ENCODE measurements around the gene MAML2. TPM values are rescaled to one million over a fixed set of nuclear protein-coding genes. Genes with fewer than 3 reads are reported as not detected.

MAML2 gene
- total and polyA plus RNA-seq, 4 donors = 3.8 to 41.8 (median 13.7) TPM

DNA sequence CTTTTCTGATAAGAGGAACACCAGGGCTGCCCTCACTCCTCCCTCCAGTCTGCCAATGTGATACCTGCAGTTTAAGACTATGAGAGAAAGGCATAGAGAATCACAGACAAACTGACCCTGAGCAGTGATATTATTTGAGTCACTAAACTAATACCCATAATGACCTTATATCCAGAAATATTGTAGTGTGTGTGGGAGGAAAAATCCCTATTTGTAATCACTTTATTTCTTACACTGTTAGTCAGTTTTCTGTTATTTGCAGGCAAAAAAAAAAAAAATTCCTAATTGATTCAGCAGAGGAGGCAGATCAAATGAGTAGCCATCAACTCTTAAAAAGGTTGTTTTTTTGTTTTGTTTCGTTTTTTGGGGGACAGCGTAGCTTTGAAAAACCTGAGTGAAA lies 82.5 kb downstream of the MAML2 start:
- Histone ChIP-seq H3K4me3 (no peak overlapping the region), H3K4me1 (ENCODE audit: control insufficient read depth in 5 of 5, insufficient read depth in 5 of 5, low read length in 5 of 5) (peaks cover 8 to 50% (median 44%) of the 10 kb centered on the region in 5 donors)

DNA sequence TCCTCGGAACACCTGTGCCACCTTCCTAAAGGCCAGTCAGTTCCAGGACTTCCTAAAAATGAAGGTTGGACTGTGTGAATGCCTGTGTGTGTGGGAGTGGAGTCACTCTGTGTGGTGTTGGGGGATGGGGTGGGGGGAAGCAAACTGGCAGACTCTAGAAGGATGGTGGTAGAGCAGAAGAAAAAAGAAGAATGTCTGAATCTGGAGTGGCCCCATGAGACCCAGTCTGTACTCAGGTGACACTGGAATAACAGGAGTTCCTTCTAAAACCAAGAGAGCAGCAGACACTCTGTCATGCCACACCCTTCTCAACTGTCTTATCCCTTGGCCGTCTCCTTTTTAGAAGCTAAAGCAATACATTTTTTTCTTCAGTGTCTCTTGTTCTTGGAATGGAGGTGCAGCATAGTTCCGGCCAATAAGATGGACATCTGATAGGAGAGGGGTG lies 82.9 kb downstream of the MAML2 start:
- Histone ChIP-seq H3K4me3 (no peak overlapping the region), H3K36me3 (ENCODE audit: control insufficient read depth in 4 of 4, insufficient read depth in 4 of 4, low read length in 4 of 4) (no peaks in the 10 kb centered on the region), H3K27ac (ENCODE audit: low read depth in 1 of 2, low read length in 1 of 2) (no peak overlapping the region), H3K4me1 (ENCODE audit: control insufficient read depth in 5 of 5, insufficient read depth in 5 of 5, low read length in 5 of 5) (peaks cover 8 to 50% (median 43%) of the 10 kb centered on the region in 5 donors), H3K27me3 (ENCODE audit: control insufficient read depth in 3 of 3, insufficient read depth in 3 of 3, low read length in 2 of 3) (no peaks in the 10 kb centered on the region), H3K9me3 (ENCODE audit: control insufficient read depth in 4 of 4, insufficient read depth in 3 of 4, low read length in 3 of 4) (no peaks in the 10 kb centered on the region), H3K9ac (ENCODE audit: insufficient read depth in 1 of 2, low read length in 2 of 2) (no peak overlapping the region)
- DNase-seq = no peak
- WGBS, 2 donors = 79 to 87% methylated on average over 3 of the region's 3 CpGs
- TF ChIP-seq, protein P1, sequence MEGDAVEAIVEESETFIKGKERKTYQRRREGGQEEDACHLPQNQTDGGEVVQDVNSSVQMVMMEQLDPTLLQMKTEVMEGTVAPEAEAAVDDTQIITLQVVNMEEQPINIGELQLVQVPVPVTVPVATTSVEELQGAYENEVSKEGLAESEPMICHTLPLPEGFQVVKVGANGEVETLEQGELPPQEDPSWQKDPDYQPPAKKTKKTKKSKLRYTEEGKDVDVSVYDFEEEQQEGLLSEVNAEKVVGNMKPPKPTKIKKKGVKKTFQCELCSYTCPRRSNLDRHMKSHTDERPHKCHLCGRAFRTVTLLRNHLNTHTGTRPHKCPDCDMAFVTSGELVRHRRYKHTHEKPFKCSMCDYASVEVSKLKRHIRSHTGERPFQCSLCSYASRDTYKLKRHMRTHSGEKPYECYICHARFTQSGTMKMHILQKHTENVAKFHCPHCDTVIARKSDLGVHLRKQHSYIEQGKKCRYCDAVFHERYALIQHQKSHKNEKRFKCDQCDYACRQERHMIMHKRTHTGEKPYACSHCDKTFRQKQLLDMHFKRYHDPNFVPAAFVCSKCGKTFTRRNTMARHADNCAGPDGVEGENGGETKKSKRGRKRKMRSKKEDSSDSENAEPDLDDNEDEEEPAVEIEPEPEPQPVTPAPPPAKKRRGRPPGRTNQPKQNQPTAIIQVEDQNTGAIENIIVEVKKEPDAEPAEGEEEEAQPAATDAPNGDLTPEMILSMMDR (IDR thresholded peaks at IDR 0.05; ENCODE audit: control extremely low read depth, extremely low read depth) = no peak
- ATAC-seq (ENCODE audit: insufficient read depth, low FRiP score) = no peak

More for the DNA sequence above, 82.5 kb downstream of the MAML2 start:
- H3K9me3 ChIP-seq (ENCODE audit: control insufficient read depth in 4 of 4, insufficient read depth in 3 of 4, low read length in 3 of 4) = no peaks in the 10 kb centered on the region
- 96 to 98% methylated on average over 2 of the region's 2 CpGs for WGBS, 2 donors
- TF ChIP-seq, protein P1 (IDR thresholded peaks at IDR 0.05; ENCODE audit: control extremely low read depth, extremely low read depth) = no peak
- no peaks in the 10 kb centered on the region for H3K36me3 ChIP-seq (ENCODE audit: control insufficient read depth in 4 of 4, insufficient read depth in 4 of 4, low read length in 4 of 4)
- no peaks in the 10 kb centered on the region for H3K27me3 ChIP-seq (ENCODE audit: control insufficient read depth in 3 of 3, insufficient read depth in 3 of 3, low read length in 2 of 3)
- no peak for DNase-seq
- ATAC-seq (ENCODE audit: insufficient read depth, low FRiP score) = no peak
- no peak overlapping the region for H3K27ac ChIP-seq (ENCODE audit: low read depth in 1 of 2, low read length in 1 of 2)
- no peak overlapping the region for H3K9ac ChIP-seq (ENCODE audit: insufficient read depth in 1 of 2, low read length in 2 of 2)

DNA sequence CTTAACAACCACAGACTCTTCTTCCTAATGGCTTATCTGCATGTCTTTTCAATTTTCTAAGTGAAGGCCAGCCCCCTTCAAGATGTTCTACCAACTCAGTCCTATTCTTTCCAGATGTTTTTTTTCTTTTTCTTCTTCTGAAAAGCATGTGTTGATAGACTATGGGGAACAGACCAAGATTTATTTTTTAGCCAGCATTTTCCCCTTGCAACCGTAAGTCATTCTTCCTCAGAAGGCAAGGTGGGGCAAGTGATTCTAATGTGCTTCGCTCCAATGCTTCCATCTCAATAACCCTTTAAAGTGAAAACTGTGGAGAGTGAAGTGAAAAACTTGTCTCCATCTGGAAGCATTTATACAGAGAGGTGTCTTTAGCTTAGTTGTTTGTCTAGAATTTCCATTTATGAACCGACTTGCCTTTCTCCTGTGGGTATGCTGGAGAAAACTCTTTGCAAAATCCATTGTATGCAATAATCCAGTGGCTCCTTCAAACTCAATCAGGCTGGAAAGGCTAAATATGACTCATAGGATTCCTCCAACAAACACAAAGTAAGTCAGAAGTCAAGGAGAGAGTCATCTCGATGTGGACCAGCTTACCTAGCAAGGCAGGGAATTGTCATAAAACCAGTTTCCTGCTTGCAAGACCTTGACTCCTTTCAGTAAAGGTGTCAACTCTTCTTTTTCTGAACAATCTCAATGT lies 83.7 kb downstream of the MAML2 start:
- H3K9ac ChIP-seq (ENCODE audit: insufficient read depth in 1 of 2, low read length in 2 of 2) = no peak overlapping the region
- H3K4me3 ChIP-seq = no peak overlapping the region
- no peak for DNase-seq
- TF ChIP-seq, protein P1 (IDR thresholded peaks at IDR 0.05; ENCODE audit: control extremely low read depth, extremely low read depth) = no peak
- no peak for ATAC-seq (ENCODE audit: insufficient read depth, low FRiP score)
- 71 to 81% methylated on average over 4 of the region's 4 CpGs for WGBS, 2 donors
- H3K9me3 ChIP-seq (ENCODE audit: control insufficient read depth in 4 of 4, insufficient read depth in 3 of 4, low read length in 3 of 4) = no peaks in the 10 kb centered on the region
- no peaks in the 10 kb centered on the region for H3K27me3 ChIP-seq (ENCODE audit: control insufficient read depth in 3 of 3, insufficient read depth in 3 of 3, low read length in 2 of 3)
- peaks cover 9 to 52% (median 36%) of the 10 kb centered on the region in 5 donors for H3K4me1 ChIP-seq (ENCODE audit: control insufficient read depth in 5 of 5, insufficient read depth in 5 of 5, low read length in 5 of 5)
- no peak overlapping the region for H3K27ac ChIP-seq (ENCODE audit: low read depth in 1 of 2, low read length in 1 of 2)
- H3K36me3 ChIP-seq (ENCODE audit: control insufficient read depth in 4 of 4, insufficient read depth in 4 of 4, low read length in 4 of 4) = no peaks in the 10 kb centered on the region
